HepG2 (cell line): ENCODE measurements around the gene GZF1. TPM values are rescaled to one million over a fixed set of nuclear protein-coding genes. Genes with fewer than 3 reads are reported as not detected.

Source experiments
- AKAP8 ChIP-seq: sonication (generic); formaldehyde crosslinking; IDR thresholded peaks from 2 replicates; pipeline ENCODE4 v1.5.1; 2020; ENCODE audit warnings: mild to moderate bottlenecking, missing genetic modification reagents
- CAMTA2 ChIP-seq: sonication (generic); formaldehyde crosslinking; IDR thresholded peaks from 2 replicates; pipeline ENCODE4 v1.4.0; 2020; ENCODE audit warnings: mild to moderate bottlenecking, missing genetic modification reagents, borderline replicate concordance
- GABPA ChIP-seq, 2 experiments: IDR thresholded peaks; 2 replicates each; pipeline ENCODE4 v1.6.1; 2011 to 2016; ENCODE audit warnings: low read depth in 2 of 2, low read length in 1 of 2, missing biosample characterization in 1 of 2, missing genetic modification characterization in 1 of 2
- IRF2 ChIP-seq: IDR thresholded peaks from 2 replicates; pipeline ENCODE4 v1.6.1; 2018; ENCODE audit warnings: missing genetic modification reagents, missing compliant biosample characterization
- KLF16 ChIP-seq, 2 experiments: sonication (generic) in 1 of 2; formaldehyde crosslinking in 1 of 2; IDR thresholded peaks; 2 replicates each; pipeline versions ENCODE4 v1.6.1 to v1.8.0; 2016 to 2023; ENCODE audit warnings: missing genetic modification reagents in 2 of 2, missing compliant biosample characterization in 1 of 2
- MATR3 ChIP-seq: sonication (generic); formaldehyde crosslinking; IDR thresholded peaks from 2 replicates; pipeline ENCODE4 v1.4.0; 2020; ENCODE audit warnings: missing genetic modification reagents
- PAF1 ChIP-seq: IDR thresholded peaks from 2 replicates; pipeline ENCODE4 v1.6.1; 2016; ENCODE audit warnings: missing genetic modification reagents, missing compliant biosample characterization
- PAX8 ChIP-seq: sonication (generic); formaldehyde crosslinking; IDR thresholded peaks from 2 replicates; pipeline ENCODE4 v1.8.0; 2022; ENCODE audit warnings: mild to moderate bottlenecking, missing genetic modification reagents, borderline replicate concordance
- POLR2AphosphoS2 ChIP-seq: IDR thresholded peaks from 2 replicates; pipeline ENCODE4 v1.6.1; 2011; ENCODE audit warnings: low read depth, low read length, improper control_type of control experiment
- RAD21 ChIP-seq: fragments of 450-650 bp; formaldehyde crosslinking; IDR thresholded peaks from 2 replicates; pipeline ENCODE4 v1.5.0; 2020; ENCODE audit warnings: mild to moderate bottlenecking
- RORA ChIP-seq: sonication (generic); formaldehyde crosslinking; IDR thresholded peaks from 2 replicates; pipeline ENCODE4 v1.5.0; 2020; ENCODE audit warnings: mild to moderate bottlenecking, missing genetic modification reagents, moderate library complexity
- SIN3B ChIP-seq: fragments of 150-350 bp; IDR thresholded peaks from 2 replicates; pipeline ENCODE4 v1.6.1; 2014; ENCODE audit warnings: low read length
- SYNCRIP ChIP-seq: fragments of 200-400 bp; formaldehyde crosslinking; IDR thresholded peaks from 2 replicates; pipeline ENCODE4 v1.6.1; 2018; ENCODE audit warnings: mild to moderate bottlenecking, low read depth, low read length; ENCODE audit not compliant: insufficient read depth
- YEATS4 ChIP-seq: sonication (generic); formaldehyde crosslinking; IDR thresholded peaks from 2 replicates; pipeline ENCODE4 v1.4.0; 2020; ENCODE audit warnings: missing genetic modification reagents, borderline replicate concordance
- ZNF24 ChIP-seq: fragments of 450-650 bp; IDR thresholded peaks from 2 replicates; pipeline ENCODE4 v1.6.1; 2017; ENCODE audit warnings: antibody characterized with exemption, mild to moderate bottlenecking
- polyA plus RNA-seq, 8 experiments: library from polyadenylated mRNA; depleted of rRNA in 3 of 8; stranded (reverse) in 7 of 8; unstranded in 1 of 8; fragments of >200 nt; fragmentation: Illumina TruSeq in 4 of 8; extraction: Trizol in 4 of 8; gene quantifications; 2 replicates each; pipeline versions ENCODE4 v1.2.1 to v1.2.3, GENCODE V29; 2011 to 2016; ENCODE audit warnings: low read depth in 4 of 8, missing spikeins in 1 of 8, mixed read lengths in 1 of 8; ENCODE audit not compliant: insufficient read depth in 1 of 8
- total RNA-seq, 5 experiments: library from RNA; depleted of rRNA; stranded (reverse); fragments of >200 nt; fragmentation: Illumina TruSeq; extraction: Trizol; gene quantifications; 2 replicates each; pipeline ENCODE4 v1.2.3, GENCODE V29; 2016; ENCODE audit warnings: low read depth in 1 of 5
- TF ChIP-seq, protein P1 (sequence below): IDR thresholded peaks from 2 replicates; pipeline ENCODE4 v1.6.1; 2016; ENCODE audit warnings: missing compliant biosample characterization, missing genetic modification reagents, borderline replicate concordance
- TF ChIP-seq, protein P2 (sequence below): sonication (generic); formaldehyde crosslinking; IDR thresholded peaks from 2 replicates; pipeline ENCODE4 v1.4.0; 2020; ENCODE audit warnings: low read depth, missing genetic modification reagents
- TF ChIP-seq, protein P3 (sequence below): IDR thresholded peaks from 2 replicates; pipeline ENCODE4 v1.6.1; 2016; ENCODE audit warnings: low read depth, missing genetic modification reagents, missing compliant biosample characterization

The GZF1 gene
- total and polyA plus RNA-seq, 2 of the 13 experiments (the other 11 are each of a cell fraction or from before 2014, with no cell fraction given), result 16.9 to 26.0 TPM

DNA sequence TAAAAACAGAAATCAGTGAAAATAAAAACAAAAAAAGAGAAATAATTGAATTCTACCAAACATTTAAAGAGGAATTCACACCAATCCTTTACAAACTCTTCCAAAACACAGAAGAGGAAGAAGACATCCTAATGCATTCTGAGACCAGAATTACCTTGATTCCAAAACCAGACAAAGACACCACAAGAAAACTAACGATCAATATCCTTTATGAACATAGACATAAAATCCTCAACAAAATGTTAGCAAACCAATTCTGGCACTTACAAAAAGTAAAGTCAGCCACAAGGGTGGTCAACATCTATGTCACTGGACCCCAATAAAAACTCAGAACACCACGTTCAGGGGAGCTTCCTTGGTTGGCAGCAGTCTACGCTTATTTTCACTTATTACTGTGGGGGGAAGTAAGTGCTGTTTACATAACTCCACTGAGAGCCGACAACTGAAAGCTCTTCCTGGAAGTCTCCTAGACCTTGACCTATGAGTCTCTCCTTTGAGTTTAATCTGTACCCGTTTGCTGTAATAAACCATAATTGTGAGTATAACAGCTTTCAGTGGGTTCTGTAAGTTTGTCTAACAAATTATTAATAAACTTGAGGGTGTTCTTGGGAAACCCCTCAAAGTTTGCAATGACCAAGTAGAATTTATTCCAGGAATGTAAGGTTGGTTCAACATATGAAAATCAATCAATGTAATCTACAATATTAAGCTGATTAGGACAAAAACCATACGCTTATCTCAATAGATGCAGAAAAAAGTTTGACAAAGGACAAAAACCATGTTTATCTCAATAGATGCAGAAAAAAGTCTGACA is 24.5 kb downstream of the GZF1 start (continued):
- TF ChIP-seq KLF16 (CRISPR knock-in tag; IDR thresholded peaks at IDR 0.05), result peak in 1 of 2 experiments; percentile 63; a peak in 1 of 4 replicates
- no peak for TF ChIP-seq SYNCRIP
- no peak for TF ChIP-seq RAD21
- no peak for TF ChIP-seq GABPA (IDR thresholded peaks at IDR 0.05; ENCODE audit: low read depth, low read length)
- peak; percentile 24; the same call in 1 of the 2 replicates for TF ChIP-seq GABPA (CRISPR knock-in tag; IDR thresholded peaks at IDR 0.05; ENCODE audit: low read depth)
- TF ChIP-seq POLR2AphosphoS2, result no peak
- TF ChIP-seq, protein P1, sequence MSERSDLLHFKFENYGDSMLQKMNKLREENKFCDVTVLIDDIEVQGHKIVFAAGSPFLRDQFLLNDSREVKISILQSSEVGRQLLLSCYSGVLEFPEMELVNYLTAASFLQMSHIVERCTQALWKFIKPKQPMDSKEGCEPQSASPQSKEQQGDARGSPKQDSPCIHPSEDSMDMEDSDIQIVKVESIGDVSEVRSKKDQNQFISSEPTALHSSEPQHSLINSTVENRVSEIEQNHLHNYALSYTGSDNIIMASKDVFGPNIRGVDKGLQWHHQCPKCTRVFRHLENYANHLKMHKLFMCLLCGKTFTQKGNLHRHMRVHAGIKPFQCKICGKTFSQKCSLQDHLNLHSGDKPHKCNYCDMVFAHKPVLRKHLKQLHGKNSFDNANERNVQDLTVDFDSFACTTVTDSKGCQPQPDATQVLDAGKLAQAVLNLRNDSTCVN (CRISPR knock-in tag), result no peak
- no peak for TF ChIP-seq ZNF24
- no peak for TF ChIP-seq RORA
- no peak for TF ChIP-seq SIN3B
- no peak for TF ChIP-seq MATR3 (CRISPR knock-in tag)
- TF ChIP-seq PAX8, result no peak
- peak; percentile 70; the same call in 1 of the 2 replicates for TF ChIP-seq IRF2 (CRISPR knock-in tag)
- no peak for TF ChIP-seq CAMTA2 (CRISPR knock-in tag)
- TF ChIP-seq PAF1 (CRISPR knock-in tag), result no peak
- TF ChIP-seq, protein P2, sequence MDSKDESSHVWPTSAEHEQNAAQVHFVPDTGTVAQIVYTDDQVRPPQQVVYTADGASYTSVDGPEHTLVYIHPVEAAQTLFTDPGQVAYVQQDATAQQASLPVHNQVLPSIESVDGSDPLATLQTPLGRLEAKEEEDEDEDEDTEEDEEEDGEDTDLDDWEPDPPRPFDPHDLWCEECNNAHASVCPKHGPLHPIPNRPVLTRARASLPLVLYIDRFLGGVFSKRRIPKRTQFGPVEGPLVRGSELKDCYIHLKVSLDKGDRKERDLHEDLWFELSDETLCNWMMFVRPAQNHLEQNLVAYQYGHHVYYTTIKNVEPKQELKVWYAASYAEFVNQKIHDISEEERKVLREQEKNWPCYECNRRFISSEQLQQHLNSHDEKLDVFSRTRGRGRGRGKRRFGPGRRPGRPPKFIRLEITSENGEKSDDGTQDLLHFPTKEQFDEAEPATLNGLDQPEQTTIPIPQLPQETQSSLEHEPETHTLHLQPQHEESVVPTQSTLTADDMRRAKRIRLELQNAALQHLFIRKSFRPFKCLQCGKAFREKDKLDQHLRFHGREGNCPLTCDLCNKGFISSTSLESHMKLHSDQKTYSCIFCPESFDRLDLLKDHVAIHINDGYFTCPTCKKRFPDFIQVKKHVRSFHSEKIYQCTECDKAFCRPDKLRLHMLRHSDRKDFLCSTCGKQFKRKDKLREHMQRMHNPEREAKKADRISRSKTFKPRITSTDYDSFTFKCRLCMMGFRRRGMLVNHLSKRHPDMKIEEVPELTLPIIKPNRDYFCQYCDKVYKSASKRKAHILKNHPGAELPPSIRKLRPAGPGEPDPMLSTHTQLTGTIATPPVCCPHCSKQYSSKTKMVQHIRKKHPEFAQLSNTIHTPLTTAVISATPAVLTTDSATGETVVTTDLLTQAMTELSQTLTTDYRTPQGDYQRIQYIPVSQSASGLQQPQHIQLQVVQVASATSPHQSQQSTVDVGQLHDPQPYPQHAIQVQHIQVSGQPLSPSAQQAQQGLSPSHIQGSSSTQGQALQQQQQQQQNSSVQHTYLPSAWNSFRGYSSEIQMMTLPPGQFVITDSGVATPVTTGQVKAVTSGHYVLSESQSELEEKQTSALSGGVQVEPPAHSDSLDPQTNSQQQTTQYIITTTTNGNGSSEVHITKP (CRISPR knock-in tag), result 0 out of 2 replicates have a peak, but pooled peaks have one; percentile 38
- TF ChIP-seq AKAP8 (CRISPR knock-in tag), result no peak
- no peak for TF ChIP-seq YEATS4 (CRISPR knock-in tag)
- TF ChIP-seq, protein P3, sequence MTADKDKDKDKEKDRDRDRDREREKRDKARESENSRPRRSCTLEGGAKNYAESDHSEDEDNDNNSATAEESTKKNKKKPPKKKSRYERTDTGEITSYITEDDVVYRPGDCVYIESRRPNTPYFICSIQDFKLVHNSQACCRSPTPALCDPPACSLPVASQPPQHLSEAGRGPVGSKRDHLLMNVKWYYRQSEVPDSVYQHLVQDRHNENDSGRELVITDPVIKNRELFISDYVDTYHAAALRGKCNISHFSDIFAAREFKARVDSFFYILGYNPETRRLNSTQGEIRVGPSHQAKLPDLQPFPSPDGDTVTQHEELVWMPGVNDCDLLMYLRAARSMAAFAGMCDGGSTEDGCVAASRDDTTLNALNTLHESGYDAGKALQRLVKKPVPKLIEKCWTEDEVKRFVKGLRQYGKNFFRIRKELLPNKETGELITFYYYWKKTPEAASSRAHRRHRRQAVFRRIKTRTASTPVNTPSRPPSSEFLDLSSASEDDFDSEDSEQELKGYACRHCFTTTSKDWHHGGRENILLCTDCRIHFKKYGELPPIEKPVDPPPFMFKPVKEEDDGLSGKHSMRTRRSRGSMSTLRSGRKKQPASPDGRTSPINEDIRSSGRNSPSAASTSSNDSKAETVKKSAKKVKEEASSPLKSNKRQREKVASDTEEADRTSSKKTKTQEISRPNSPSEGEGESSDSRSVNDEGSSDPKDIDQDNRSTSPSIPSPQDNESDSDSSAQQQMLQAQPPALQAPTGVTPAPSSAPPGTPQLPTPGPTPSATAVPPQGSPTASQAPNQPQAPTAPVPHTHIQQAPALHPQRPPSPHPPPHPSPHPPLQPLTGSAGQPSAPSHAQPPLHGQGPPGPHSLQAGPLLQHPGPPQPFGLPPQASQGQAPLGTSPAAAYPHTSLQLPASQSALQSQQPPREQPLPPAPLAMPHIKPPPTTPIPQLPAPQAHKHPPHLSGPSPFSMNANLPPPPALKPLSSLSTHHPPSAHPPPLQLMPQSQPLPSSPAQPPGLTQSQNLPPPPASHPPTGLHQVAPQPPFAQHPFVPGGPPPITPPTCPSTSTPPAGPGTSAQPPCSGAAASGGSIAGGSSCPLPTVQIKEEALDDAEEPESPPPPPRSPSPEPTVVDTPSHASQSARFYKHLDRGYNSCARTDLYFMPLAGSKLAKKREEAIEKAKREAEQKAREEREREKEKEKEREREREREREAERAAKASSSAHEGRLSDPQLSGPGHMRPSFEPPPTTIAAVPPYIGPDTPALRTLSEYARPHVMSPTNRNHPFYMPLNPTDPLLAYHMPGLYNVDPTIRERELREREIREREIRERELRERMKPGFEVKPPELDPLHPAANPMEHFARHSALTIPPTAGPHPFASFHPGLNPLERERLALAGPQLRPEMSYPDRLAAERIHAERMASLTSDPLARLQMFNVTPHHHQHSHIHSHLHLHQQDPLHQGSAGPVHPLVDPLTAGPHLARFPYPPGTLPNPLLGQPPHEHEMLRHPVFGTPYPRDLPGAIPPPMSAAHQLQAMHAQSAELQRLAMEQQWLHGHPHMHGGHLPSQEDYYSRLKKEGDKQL, result 0 out of 2 replicates have a peak, but pooled peaks have one; percentile 9
